COLO668 (cell line): ENCODE measurements around the gene MXRA5.
A peak's percentile ranks its signal among the peaks of the same experiment; 100 is the strongest.
"Not testable (repeated sequence)": the region's sequence is repeated elsewhere in the genome, so short reads cannot be mapped to it uniquely, and the experiment has no call there.

ENCODE experiments used
- DNase-seq: peaks from one replicate; lab custom pipeline; 2025; ENCODE audit not compliant: unreplicated experiment; lab: John Stamatoyannopoulos, UW

MXRA5 gene

DNA sequence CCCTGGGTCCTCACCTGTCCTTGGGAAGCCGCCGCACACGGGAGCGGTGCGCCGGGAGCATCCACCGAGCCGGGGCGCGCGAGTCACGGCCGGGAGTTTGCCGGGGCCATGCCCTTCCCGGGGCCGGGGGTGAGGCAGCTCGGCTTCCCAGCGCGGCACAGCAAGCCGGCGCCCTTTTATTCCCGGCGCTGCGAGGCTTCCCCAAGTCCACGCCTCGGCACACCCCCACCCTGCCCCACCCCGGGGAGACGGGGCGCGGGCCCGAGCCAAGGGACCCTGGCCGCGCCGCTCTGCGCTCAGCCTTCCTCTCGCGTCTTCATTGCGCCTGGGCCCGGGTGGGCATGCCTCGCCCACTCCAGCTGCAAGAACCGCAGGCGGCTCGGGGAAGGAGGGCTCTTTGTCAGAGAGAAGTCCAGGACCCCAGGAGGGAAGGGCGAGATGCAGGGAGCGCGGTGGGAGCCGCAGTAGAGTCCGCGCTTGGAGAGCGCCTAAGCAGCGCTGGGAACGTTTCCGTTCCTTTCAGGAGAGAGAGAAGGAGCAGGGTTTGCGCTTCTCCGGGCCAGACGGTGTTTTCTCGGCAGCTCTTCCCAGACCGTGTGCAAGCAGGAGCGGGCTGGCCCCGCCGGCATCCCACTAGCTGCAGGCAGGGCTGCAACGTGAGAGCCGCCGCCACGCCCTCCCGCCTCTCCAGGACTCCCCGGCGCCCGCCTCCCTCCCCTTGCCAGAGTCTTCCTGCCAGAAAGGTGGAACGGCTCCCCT, at the start of gene MXRA5:
Gene MXRA5 (minus strand): TSS at position 152 of the 759 bp plus-strand sequence. CDS start 2,819 bp downstream, outside the sequence.
- peak; percentile 5 for DNase-seq

GRCh38 chrX:3393581-3394111, 47.2 kb upstream of the MXRA5 start:
- DNase-seq = no peak

DNA sequence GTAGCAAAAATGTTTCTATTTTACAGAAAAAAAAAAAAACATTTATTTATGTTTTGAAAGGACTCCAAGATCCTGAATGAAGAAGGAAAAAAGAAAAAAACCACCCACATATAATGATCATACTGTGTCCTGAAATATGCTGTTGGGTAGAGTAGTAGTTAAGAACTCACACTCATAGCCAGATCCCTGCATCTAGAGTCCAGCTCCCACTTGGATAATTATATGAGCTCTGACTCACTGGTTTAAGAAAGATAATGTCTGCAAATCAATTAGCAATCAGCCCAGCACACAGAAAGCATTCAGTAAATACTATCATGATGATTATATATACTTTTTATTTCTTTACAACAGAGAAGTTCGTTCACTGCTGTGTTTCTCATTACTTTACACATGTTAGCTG, 46.7 kb upstream of the MXRA5 start:
- no peak for DNase-seq

- DNase-seq = no peak
Observed at GRCh38 chrX:3388457-3388856, 42.0 kb upstream of the MXRA5 start.

DNA sequence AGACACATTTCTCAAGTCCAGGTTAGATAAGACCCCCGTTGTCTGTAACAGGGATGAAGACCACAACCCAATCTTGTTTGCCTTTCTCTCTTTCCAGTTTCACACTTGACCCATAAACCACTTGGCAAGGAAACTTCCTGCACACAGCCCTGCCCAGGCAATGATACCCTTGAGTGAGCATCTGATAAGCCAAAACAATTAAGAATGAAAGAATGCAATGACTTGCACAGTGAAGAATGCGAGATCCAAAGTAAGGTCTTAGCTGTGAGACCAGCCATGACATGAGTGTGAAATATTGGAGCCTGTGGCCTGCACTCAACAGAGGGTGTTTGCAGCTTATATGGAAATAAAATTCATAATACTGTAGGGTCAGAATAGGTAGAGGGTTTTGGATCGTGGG, 37.9 kb upstream of the MXRA5 start:
- no peak for DNase-seq

DNA sequence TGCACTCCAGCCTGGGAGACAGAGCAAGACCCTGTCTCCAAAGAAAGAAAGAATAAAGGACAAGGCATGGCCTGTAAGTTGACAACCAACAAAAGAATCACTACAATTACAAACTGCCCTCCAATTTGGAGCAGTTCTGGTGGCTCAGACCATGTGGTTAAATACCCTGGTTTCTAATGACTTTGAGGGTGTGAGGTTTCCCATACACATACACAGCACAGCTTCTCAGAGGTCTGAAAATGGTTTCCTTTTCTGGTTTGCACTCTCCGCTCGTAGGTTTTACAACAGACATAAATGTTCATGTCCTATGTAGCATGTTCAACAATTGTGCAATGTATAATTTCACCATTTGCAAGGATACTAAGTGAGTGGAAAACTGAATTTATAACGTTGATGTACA, 34.2 kb upstream of the MXRA5 start:
- DNase-seq = no peak

GRCh38 chrX:3379111-3379510, 32.7 kb upstream of the MXRA5 start:
- no peak for DNase-seq

DNA sequence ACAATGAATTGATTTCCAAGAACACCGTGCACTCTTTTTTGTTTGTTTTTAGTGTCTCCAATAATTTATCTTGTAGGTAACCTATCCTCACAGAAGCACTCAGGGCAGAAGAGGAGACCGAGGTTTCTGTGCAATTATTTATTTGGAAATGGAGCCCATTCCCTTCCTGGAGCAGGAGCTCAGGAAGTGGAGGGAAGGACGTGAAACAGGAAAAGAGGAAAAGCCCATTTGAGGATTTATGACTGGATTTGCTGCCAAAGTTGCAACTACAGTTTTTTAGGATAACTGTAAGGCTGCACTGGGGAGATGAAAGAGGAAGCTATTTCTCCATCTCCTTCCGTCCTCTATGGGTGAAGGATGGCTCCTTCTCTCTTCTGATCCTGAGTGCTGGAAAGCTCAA, 31.7 kb upstream of the MXRA5 start:
- DNase-seq = no peak

- no peak for DNase-seq
Observed at GRCh38 chrX:3377560-3377959, 31.1 kb upstream of the MXRA5 start.

DNA sequence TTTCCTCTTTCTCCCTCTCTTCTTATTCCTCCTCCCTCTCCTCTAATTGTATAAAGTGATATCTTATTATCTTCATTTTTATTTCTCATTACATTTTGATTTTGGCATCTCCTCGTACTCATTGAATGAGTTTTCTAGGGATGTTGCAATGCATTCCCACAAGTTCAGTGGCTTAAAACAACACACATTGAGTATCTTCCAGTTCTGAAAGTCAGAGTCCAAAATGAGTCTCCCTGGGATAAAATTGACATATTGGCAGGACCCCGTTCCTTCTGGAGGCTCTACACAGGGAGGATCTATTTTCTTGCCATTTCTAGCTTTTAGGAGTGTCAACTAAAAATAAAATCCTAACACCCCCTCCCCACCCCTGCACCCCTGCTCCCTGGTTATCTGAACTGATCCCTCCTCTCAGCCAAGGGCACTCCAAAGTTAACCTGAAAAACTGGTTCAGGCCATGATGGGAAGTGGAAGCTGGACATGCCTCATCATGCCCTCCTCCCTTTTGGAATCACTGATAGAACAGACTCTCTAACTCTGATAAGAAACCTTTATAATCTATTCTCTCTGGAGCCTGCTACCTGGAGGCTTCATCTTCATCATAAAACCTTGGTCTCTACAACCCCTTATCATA, 29.5 kb upstream of the MXRA5 start:
- not testable (repeated sequence) for DNase-seq

GRCh38 chrX:3374108-3374800, 27.8 kb upstream of the MXRA5 start:
- DNase-seq = no peak

DNA sequence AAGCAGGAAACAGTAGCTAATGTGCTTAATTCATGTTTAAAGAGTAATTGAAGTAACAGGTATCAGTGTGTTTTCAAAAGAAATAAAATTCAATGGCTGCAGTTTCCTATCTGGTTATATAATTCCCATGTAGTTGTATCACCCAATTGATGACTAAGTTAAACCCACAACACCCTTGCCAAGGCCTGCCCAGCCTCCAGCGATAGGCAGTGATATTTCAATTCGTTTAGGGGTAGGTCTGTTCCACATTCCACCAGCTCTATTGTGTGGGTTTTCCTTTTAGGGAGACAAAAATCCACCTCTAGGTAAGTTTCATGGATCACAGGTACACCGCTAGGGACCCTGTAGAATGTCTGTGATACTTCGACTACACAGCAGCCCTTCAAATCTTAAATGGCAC, 24.7 kb upstream of the MXRA5 start:
- DNase-seq = no peak

DNA sequence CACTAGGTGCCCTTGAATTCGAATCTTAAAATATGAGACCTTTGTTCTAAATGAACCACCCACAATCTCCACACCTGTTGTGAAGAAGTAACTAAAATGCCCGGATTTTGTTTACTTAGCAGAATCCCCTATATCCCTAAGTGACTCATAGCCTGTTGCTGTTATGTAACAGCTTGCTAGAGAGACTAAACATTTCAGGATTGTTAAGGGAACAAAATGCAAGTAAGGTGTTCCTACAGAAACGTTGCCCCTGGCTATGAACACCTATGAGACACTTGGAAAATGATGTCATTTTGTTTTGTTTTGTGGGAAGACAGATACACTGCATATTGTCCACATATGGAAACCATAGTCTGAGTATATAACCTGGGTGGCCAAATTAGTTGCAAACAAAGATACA, 24.2 kb upstream of the MXRA5 start:
- no peak for DNase-seq

DNA sequence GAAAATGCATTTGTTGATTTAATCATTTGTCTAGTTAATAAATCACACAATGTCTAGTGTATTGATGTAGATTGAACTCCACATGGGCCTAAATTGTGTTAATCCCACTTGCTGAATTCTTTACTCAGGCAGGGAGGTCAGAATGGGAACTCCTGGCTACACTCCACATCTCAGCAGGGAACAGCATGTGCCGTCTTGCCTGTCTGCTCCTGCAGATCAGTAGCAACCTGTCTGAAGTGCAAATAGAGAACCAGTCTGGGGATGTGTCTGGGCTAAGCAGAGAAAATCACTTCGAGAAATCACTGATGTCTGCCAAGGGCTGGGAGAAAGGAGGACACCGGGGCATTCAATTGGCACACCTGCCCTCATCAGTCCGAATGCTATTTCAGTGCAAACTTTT, 16.5 kb upstream of the MXRA5 start:
- no peak for DNase-seq

- DNase-seq = no peak
Observed at GRCh38 chrX:3360881-3361280, 14.4 kb upstream of the MXRA5 start.

DNA sequence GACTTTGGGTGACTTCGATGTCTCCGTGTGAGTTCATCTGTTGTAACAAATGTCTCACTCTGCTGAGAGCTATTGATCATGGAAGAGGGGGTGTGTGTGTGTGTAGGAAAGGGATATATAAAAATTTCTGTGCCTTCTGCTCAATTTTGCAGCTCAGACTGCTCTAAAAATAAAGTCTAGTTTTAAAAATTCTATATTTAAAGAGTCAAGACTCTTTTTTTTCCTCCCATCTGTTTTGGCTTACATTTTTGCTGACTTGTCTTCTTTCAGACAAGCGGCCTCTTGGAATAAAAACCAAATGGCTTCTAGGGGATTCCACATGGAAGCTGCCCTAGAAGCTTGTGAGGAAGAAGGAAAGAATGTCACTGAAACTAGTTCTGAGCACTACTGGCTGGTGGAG, 6.3 kb upstream of the MXRA5 start:
- not testable (repeated sequence) for DNase-seq

DNA sequence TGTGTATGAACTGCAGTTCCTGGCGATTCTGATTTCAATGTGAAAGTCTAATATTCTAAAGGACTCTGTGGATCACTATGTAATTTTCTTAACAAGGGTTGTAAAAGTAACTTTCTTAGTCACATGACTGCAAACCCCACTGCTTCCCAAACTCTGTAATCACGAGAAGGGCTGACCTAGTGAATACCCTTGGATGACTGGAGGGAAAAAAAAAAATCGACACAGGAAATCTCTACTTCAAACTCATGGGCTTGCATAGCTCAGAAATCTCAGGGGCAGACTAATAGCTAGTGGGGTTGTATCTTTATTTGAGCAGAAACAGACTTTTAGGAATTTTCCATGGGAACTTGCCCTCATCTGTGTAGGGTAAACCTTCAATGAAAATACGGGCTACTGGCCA, 4.8 kb upstream of the MXRA5 start:
- DNase-seq = no peak

- DNase-seq = no peak
Observed at GRCh38 chrX:3348191-3348590, 1.7 kb upstream of the MXRA5 start.

- peak; percentile 0 for DNase-seq
Observed at GRCh38 chrX:3345281-3346191, 916 bp downstream of the MXRA5 start.

GRCh38 chrX:3343569-3343968, 2.9 kb downstream of the MXRA5 start:
- DNase-seq = not testable (repeated sequence)

DNA sequence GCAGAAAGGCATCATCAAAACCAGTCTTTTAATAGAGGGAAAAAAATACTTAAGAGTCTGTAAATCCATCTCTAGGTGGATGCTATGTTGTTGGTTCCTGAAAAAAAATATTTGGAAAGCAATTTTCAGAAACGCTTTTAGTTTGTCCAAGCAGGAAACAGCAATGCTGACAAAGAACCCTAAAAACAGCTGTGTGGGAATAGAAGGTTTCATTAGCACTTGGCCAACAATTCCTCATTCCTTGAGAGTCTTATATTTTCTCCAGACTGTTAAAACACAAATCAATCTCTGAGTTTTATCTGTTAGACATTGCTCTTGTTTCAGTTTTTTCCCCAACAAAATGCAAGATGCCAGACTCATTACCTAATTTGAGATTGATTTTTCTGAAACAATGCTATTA, 6.4 kb downstream of the MXRA5 start:
- DNase-seq = no peak
